DOHH2 (cell line): ENCODE results near the gene C1S.
A peak's percentile ranks its signal among the peaks of the same experiment; 100 is the strongest.

Source experiments
- H3F3A ChIP-seq: fragments of 200-600 bp; sonication (generic), shearing (Covaris generic); 2 replicates; pipeline ENCODE4 v1.6.0; 2016; ENCODE audit warnings: antibody characterized with exemption, mild to moderate bottlenecking; ENCODE audit not compliant: control insufficient read depth, insufficient read depth
- H3K27ac ChIP-seq: fragments of 200-600 bp; sonication (generic); 2 replicates; pipeline ENCODE4 v1.5.1; 2014; ENCODE audit warnings: low read depth, mild to moderate bottlenecking, low read length, moderate library complexity
- H3K27me3 ChIP-seq: fragments of 200-600 bp; sonication (generic); 2 replicates; pipeline ENCODE4 v1.6.1; 2014; ENCODE audit warnings: mild to moderate bottlenecking, low read length, mixed read lengths; ENCODE audit not compliant: control insufficient read depth
- H3K36me3 ChIP-seq: fragments of 200-600 bp; sonication (generic); 2 replicates; pipeline ENCODE4 v1.6.1; 2014; ENCODE audit warnings: mild to moderate bottlenecking, low read length, moderate library complexity, mixed read lengths; ENCODE audit not compliant: control insufficient read depth
- H3K4me1 ChIP-seq: fragments of 200-600 bp; sonication (generic); 2 replicates; pipeline ENCODE4 v1.6.1; 2014; ENCODE audit warnings: mild to moderate bottlenecking, low read length, mixed read lengths; ENCODE audit not compliant: control insufficient read depth
- H3K4me2 ChIP-seq: fragments of 200-600 bp; sonication (generic); 2 replicates; pipeline ENCODE4 v1.6.0; 2014; ENCODE audit warnings: mild to moderate bottlenecking, low read length, moderate library complexity
- H3K4me3 ChIP-seq: fragments of 200-600 bp; sonication (generic); 2 replicates; pipeline ENCODE4 v1.5.1; 2014; ENCODE audit warnings: mild to moderate bottlenecking, low read length, mixed read lengths
- H3K79me2 ChIP-seq: fragments of 200-600 bp; sonication (generic); 2 replicates; pipeline ENCODE4 v1.6.1; 2014; ENCODE audit warnings: mild to moderate bottlenecking, low read length, mixed read lengths; ENCODE audit not compliant: control insufficient read depth
- H3K9me2 ChIP-seq: fragments of 200-600 bp; sonication (generic); replicated peaks from 2 replicates; pipeline ENCODE4 v1.6.1; 2014; ENCODE audit warnings: mild to moderate bottlenecking, low read length, mixed read lengths; ENCODE audit not compliant: control insufficient read depth
- H3K9me3 ChIP-seq: fragments of 200-600 bp; sonication (generic); 2 replicates; pipeline ENCODE4 v1.6.1; 2014; ENCODE audit warnings: antibody characterized with exemption, low read length, mixed read lengths; ENCODE audit not compliant: control insufficient read depth, insufficient read depth
- H4K20me1 ChIP-seq: fragments of 200-600 bp; sonication (generic); 2 replicates; pipeline ENCODE4 v1.6.0; 2014; ENCODE audit warnings: low read depth, mild to moderate bottlenecking, antibody characterized with exemption, low read length, moderate library complexity; ENCODE audit not compliant: control insufficient read depth, insufficient read depth
- CTCF ChIP-seq: fragments of 200-600 bp; sonication (generic); IDR thresholded peaks from one replicate; pipeline ENCODE4 v1.5.1; 2014; ENCODE audit warnings: antibody characterized with exemption, mild to moderate bottlenecking, low read depth, low read length; ENCODE audit not compliant: poor library complexity, severe bottlenecking
- EZH2phosphoT487 ChIP-seq: fragments of 200-600 bp; sonication (generic); IDR thresholded peaks from 2 replicates; pipeline ENCODE4 v1.6.1; 2017; ENCODE audit warnings: borderline replicate concordance, mild to moderate bottlenecking, antibody characterized with exemption, low read length, moderate library complexity, mixed read lengths

Gene C1S

DNA sequence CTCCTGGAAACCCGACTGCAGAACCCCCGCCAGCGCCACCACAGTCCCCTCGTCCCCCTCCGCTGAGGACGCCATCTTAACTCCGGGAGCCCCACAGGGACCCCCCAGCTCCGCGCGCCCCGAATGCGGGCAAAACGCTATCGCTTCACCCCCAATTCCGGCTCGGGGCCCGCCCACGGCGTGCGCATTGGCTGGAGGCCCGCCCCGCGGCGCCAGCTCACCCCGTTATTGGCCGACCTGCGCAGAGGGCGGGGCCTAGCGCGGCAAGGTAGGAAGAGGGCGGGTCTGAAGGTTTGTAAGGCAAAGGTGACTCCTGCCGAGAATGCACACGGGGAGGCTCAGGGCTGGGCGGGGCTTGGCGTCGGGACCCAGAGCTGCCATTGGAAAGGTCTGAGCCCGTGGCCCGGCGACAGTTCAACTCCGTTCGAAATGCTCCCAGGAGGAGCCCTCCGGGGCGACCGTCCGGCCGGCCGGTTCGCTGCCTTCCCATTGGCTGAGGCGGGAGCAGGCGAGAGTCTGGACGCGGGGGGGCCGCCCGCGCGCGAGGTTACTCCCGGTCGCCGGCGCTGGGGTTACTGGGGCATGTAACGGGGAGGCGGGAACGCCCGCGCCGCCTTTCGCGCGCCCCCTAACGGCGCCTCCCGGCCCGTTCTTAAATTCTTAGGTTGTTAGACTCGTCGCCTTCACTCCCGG is 42.0 kb upstream of the C1S start, which contains the start of gene LPCAT3:
TSS of gene LPCAT3 (minus strand) at position 127 of the 693 bp plus-strand sequence. CDS start at position 75, 52 bp downstream.
- peaks cover 22% of the 10 kb centered on the region for H3K79me2 ChIP-seq
- H3K4me1 ChIP-seq = peaks cover 19% of the 10 kb centered on the region

GRCh38 chr12:7019043-7019569 is 41.4 kb upstream of the C1S start:
- no peaks in the 10 kb centered on the region for H4K20me1 ChIP-seq
- peak overlapping the region; percentile 92 for H3K4me2 ChIP-seq
- no peaks in the 10 kb centered on the region for H3K9me3 ChIP-seq
- peak overlapping the region; percentile 86; the same call in 1 of the 2 replicates for H3K27ac ChIP-seq
- H3K4me3 ChIP-seq = peak overlapping the region; percentile 97
- H3K9me2 ChIP-seq = no peaks in the 10 kb centered on the region
- H3F3A ChIP-seq = peaks cover 8% of the 10 kb centered on the region
- TF ChIP-seq CTCF = no peak
- no peak for TF ChIP-seq EZH2phosphoT487
- H3K79me2 ChIP-seq = peaks cover 22% of the 10 kb centered on the region
- H3K4me1 ChIP-seq = peaks cover 19% of the 10 kb centered on the region
- H3K27me3 ChIP-seq = no peaks in the 10 kb centered on the region
- peaks cover 19% of the 10 kb centered on the region for H3K36me3 ChIP-seq

More for the DNA sequence above, 42.0 kb upstream of the C1S start, which contains the start of gene LPCAT3:
- no peak for TF ChIP-seq EZH2phosphoT487
- TF ChIP-seq CTCF = peak; percentile 73
- H3K9me3 ChIP-seq = no peaks in the 10 kb centered on the region
- H3K27me3 ChIP-seq = no peaks in the 10 kb centered on the region
- H4K20me1 ChIP-seq = no peaks in the 10 kb centered on the region
- no peaks in the 10 kb centered on the region for H3K9me2 ChIP-seq
- peaks cover 8% of the 10 kb centered on the region for H3F3A ChIP-seq
- H3K36me3 ChIP-seq = peaks cover 23% of the 10 kb centered on the region
- H3K27ac ChIP-seq = peak within 1 kb of the TSS; percentile 86
- peak within 1 kb of the TSS; percentile 97 for H3K4me3 ChIP-seq
- H3K4me2 ChIP-seq = peak within 1 kb of the TSS; percentile 92

DNA sequence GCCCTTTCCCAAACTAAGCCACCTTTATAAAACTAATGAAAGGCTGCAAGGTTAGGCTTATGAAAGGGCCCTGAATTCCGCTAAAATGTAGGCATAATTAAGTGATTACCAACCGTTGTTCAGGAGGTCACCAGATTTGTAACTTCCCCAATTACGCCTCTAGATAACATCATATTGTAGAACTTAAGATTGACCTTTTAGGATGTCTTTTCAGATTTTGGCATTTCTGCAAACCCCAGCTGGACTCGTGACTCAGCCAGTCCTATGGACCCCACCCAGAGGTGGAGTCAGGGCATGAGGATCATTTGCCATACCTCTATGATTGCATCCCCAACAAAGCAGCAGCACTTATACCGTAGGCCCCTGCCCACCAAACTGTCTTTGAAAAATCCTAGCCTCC is 38.6 kb upstream of the C1S start:
- H3K79me2 ChIP-seq = peaks cover 12% of the 10 kb centered on the region
- no peak overlapping the region for H3K4me3 ChIP-seq
- no peaks in the 10 kb centered on the region for H3K9me3 ChIP-seq
- no peaks in the 10 kb centered on the region for H3F3A ChIP-seq
- TF ChIP-seq CTCF = no peak
- TF ChIP-seq EZH2phosphoT487 = no peak
- no peaks in the 10 kb centered on the region for H4K20me1 ChIP-seq
- H3K4me2 ChIP-seq = no peak overlapping the region
- H3K27me3 ChIP-seq = no peaks in the 10 kb centered on the region
- H3K4me1 ChIP-seq = peaks cover 13% of the 10 kb centered on the region
- no peaks in the 10 kb centered on the region for H3K9me2 ChIP-seq
- H3K27ac ChIP-seq = no peak overlapping the region
- peaks cover 5% of the 10 kb centered on the region; the same call in 1 of the 2 replicates for H3K36me3 ChIP-seq
